ENCODE data around the gene FOS.

DNA sequence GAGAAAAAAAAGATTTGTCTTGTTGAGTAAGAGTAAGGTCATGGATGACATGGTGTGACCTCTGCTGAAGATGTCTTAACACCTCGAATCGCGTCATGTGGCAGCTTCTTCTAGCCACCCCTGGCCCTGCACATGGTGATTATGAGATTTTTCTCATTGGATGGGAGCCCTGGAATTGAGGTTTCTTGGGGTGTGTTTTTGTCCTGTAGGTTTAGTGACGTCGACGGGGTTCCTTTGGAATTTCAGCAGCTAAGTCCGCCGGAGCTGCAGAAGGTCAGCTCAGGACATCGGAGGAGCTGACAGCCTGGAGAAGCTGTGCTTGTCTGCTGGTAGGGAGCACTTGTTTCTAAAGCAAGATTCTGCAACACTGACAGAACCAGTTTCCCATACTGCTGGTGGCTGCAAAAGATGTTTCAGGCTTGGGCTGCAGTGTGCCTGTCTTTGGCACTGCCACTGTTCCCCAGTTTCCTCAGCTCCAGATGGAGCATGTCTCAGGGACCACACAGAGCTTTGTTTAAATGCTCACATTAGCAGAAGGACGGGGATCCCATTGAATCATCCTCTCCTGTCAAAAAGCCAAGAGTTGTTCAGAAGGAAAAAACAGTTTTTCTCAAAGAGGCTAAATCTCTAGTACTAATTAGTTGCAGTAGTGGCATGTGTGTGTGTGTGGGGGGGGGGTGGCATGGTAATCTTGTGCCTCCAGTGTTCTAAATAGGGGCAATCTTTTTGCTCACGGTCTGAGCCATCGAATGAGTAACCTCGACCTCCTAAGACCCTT lies 5.2 kb upstream of the FOS start:
- no peak for TF ChIP-seq POLR2A (IDR thresholded peaks at IDR 0.05; ENCODE audit: low read length)
- no peak for TF ChIP-seq GATA1 (IDR thresholded peaks at IDR 0.05; ENCODE audit: low read depth, low read length)

Data from erythroblast (primary cell).